Measurements from ENCODE around the gene KCNH1. TPM values are rescaled to one million over a fixed set of nuclear protein-coding genes. Genes with fewer than 3 reads are reported as not detected.
"Not testable (repeated sequence)": the region's sequence is repeated elsewhere in the genome, so short reads cannot be mapped to it uniquely, and the experiment has no call there.

The KCNH1 gene
- total and polyA plus RNA-seq, 9 of the 15 experiments (the other 6 are each of a cell fraction or from before 2014, with no cell fraction given): not detected

- Histone ChIP-seq H3K4me2 (ENCODE audit: insufficient read depth, low read length) (peak overlapping the region; percentile 16; the same call in 1 of the 2 replicates), H3K27me3 (ENCODE audit: control insufficient read depth in 2 of 2, insufficient read depth in 2 of 2, low read length in 2 of 2) (peaks cover 0 to 3% of the 10 kb centered on the region in 2 experiments; a peak in 1 of 5 replicates), H3K9ac (ENCODE audit: insufficient read depth in 1 of 2, low read depth in 2 of 2, low read length in 2 of 2) (no peak overlapping the region), H3K9me1 (ENCODE audit: control insufficient read depth, insufficient read depth, low read length) (no peaks in the 10 kb centered on the region), H3K36me3 (ENCODE audit: control insufficient read depth, insufficient read depth, low read length) (no peaks in the 10 kb centered on the region), H3K79me2 (ENCODE audit: control insufficient read depth, insufficient read depth, low read length) (no peaks in the 10 kb centered on the region), H3K27ac (ENCODE audit: extremely low read depth, low read depth, low read length) (no peak overlapping the region), H3K4me3 (no peak overlapping the region), H3K9me3 (replicated peaks; ENCODE audit: control insufficient read depth, insufficient read depth, low read depth, low read length) (no peaks in the 10 kb centered on the region), H4K20me1 (replicated peaks; ENCODE audit: control insufficient read depth, insufficient read depth, low read length) (no peaks in the 10 kb centered on the region), H3K4me1 (replicated peaks in 1 of 2; ENCODE audit: control insufficient read depth in 2 of 2, insufficient read depth in 2 of 2, low read length in 2 of 2) (no peaks in the 10 kb centered on the region; a peak in 1 of 5 replicates), H2AFZ (ENCODE audit: low read depth, low read length) (no peak overlapping the region)
- 0% methylated on average over 5 of the region's 5 CpGs for WGBS (ENCODE audit: insufficient coverage, low coverage, missing lambda C conversion rate)
- no peak for DNase-seq (ENCODE audit: extremely low read depth in 1 of 4, low spot score in 3 of 4)
- BruUV-seq (replicated peaks): no TSS peak
- CTCF ChIA-PET (ENCODE audit: low intra/inter-chr PET ratio): no interaction called here
- POLR2A ChIA-PET: interaction anchor here (0.7 kb wide), 1 partner anchor 9 kb away, joined by 4 read pairs; no protein-coding TSS in a partner anchor
- peak; percentile 33; the same call in 1 of the 3 replicates for ATAC-seq
- in situ Hi-C loops (cut with MboI): no loop called here
- TF ChIP-seq, protein P1, sequence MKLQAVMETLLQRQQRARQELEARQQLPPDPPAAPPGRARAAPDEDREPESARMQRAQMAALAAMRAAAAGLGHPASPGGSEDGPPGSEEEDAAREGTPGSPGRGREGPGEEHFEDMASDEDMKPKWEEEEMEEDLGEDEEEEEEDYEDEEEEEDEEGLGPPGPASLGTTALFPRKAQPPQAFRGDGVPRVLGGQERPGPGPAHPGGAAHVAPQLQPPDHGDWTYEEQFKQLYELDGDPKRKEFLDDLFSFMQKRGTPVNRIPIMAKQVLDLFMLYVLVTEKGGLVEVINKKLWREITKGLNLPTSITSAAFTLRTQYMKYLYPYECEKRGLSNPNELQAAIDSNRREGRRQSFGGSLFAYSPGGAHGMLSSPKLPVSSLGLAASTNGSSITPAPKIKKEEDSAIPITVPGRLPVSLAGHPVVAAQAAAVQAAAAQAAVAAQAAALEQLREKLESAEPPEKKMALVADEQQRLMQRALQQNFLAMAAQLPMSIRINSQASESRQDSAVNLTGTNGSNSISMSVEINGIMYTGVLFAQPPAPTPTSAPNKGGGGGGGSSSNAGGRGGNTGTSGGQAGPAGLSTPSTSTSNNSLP (IDR thresholded peaks at IDR 0.05; ENCODE audit: borderline replicate concordance, low read depth, low read length): no peak
- peak; percentile 49; the same call in 1 of the 2 replicates for TF ChIP-seq CEBPB (tag; IDR thresholded peaks at IDR 0.05)
- peak; percentile 46 for FAIRE-seq
- intact Hi-C loops (cut with micrococcal nuclease): no loop called here
These were observed 51.1 kb downstream of the KCNH1 start for GRCh38 chr1:211082824-211083223.

DNA sequence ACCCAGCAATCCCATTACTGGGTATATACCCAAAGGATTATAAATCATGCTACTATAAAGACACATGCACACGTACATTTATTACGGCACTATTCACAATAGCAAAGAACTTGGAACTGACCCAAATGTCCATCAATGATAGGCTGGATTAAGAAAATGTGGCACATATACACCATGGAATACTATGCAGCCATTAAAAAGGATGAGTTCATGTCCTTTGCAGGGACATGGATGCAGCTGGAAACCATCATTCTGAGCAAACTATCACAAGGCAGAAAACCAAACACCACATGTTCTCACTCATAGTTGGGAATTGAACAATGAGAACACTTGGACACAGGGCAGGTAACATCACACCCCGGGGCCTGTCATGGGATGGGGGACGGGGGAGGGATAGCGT is 52.5 kb downstream of the KCNH1 start:
- H3K4me3 ChIP-seq; H3K36me3 ChIP-seq (ENCODE audit: control insufficient read depth, insufficient read depth, low read length); H4K20me1 ChIP-seq (replicated peaks; ENCODE audit: control insufficient read depth, insufficient read depth, low read length); CTCF ChIA-PET (ENCODE audit: low intra/inter-chr PET ratio); FAIRE-seq; POLR2A ChIA-PET; ATAC-seq; H3K27me3 ChIP-seq (ENCODE audit: control insufficient read depth in 2 of 2, insufficient read depth in 2 of 2, low read length in 2 of 2); H3K4me1 ChIP-seq (replicated peaks in 1 of 2; ENCODE audit: control insufficient read depth in 2 of 2, insufficient read depth in 2 of 2, low read length in 2 of 2); H3K27ac ChIP-seq (ENCODE audit: extremely low read depth, low read depth, low read length); DNase-seq (ENCODE audit: extremely low read depth in 1 of 4, low spot score in 3 of 4); BruUV-seq (replicated peaks); H3K9me3 ChIP-seq (replicated peaks; ENCODE audit: control insufficient read depth, insufficient read depth, low read depth, low read length); H3K9me1 ChIP-seq (ENCODE audit: control insufficient read depth, insufficient read depth, low read length); intact Hi-C loops (cut with micrococcal nuclease); H3K9ac ChIP-seq (ENCODE audit: insufficient read depth in 1 of 2, low read depth in 2 of 2, low read length in 2 of 2); H3K79me2 ChIP-seq (ENCODE audit: control insufficient read depth, insufficient read depth, low read length); H2AFZ ChIP-seq (ENCODE audit: low read depth, low read length); in situ Hi-C loops (cut with MboI); H3K4me2 ChIP-seq (ENCODE audit: insufficient read depth, low read length): not testable (repeated sequence)
- TF ChIP-seq RBM25 (IDR thresholded peaks at IDR 0.05; ENCODE audit: low read depth, low read length, severe bottlenecking): peak; percentile 27
- TF ChIP-seq ZNF146 (CRISPR knock-in tag; IDR thresholded peaks at IDR 0.05; ENCODE audit: unreplicated experiment): peak; percentile 67
- 2% methylated on average over 5 of the region's 5 CpGs for WGBS (ENCODE audit: insufficient coverage, low coverage, missing lambda C conversion rate)
